Heart left ventricle (tissue), 16 donors: ENCODE measurements around the gene PIM3. TPM values are rescaled to one million over a fixed set of nuclear protein-coding genes. Genes with fewer than 3 reads are reported as not detected.
A peak's percentile ranks its signal among the peaks of the same experiment; 100 is the strongest.

Experiments
- ATAC-seq, 4 donors: fragments of 200-7000 bp; cut with Tn5 transposase; one replicate each; pipeline ENCODE4 v1.9.1; 2020 to 2022; ENCODE audit warnings: moderate library complexity in 4 of 4, mild to moderate bottlenecking in 3 of 4, moderate number of reproducible peaks in 1 of 4
- DNase-seq, 5 donors: peaks; one replicate each; pipeline ENCODE4 v3.0.0-alpha.2; 2020
- H3K27ac ChIP-seq, 12 donors: fragments of 200-600 bp; sonication (generic) in 4 of 12; one replicate each; pipeline versions ENCODE4 v1.5.0 to v1.8.0; 2016 to 2022; ENCODE audit warnings: mild to moderate bottlenecking in 2 of 12
- H3K27me3 ChIP-seq, 9 donors: fragments of 200-600 bp; sonication (generic) in 2 of 9; one replicate each; pipeline versions ENCODE4 v1.5.1 to v1.8.0; 2016 to 2022; ENCODE audit warnings: mild to moderate bottlenecking in 3 of 9
- H3K36me3 ChIP-seq, 9 donors: fragments of 200-600 bp; sonication (generic) in 2 of 9; one replicate each; pipeline versions ENCODE4 v1.5.0 to v1.8.0; 2018 to 2022; ENCODE audit warnings: mild to moderate bottlenecking in 2 of 9
- H3K4me1 ChIP-seq, 12 donors: fragments of 200-600 bp; sonication (generic) in 4 of 12; one replicate each; pipeline versions ENCODE4 v1.5.0 to v1.8.0; 2016 to 2022; ENCODE audit warnings: mild to moderate bottlenecking in 3 of 12
- H3K4me3 ChIP-seq, 12 donors: fragments of 200-600 bp; sonication (generic) in 4 of 12; one replicate each; pipeline versions ENCODE4 v1.5.0 to v1.8.0; 2017 to 2022; ENCODE audit warnings: mild to moderate bottlenecking in 9 of 12, moderate library complexity in 4 of 12
- H3K9me3 ChIP-seq, 12 donors: fragments of 200-600 bp; sonication (generic) in 4 of 12; one replicate each; pipeline versions ENCODE4 v1.5.0 to v1.8.0; 2016 to 2022; ENCODE audit warnings: mild to moderate bottlenecking in 1 of 12
- POLR2A ChIP-seq, 2 donors: fragments of 450-650 bp; IDR thresholded peaks; one replicate each; pipeline ENCODE4 v1.6.1; 2017; ENCODE audit warnings: antibody characterized with exemption in 2 of 2, mild to moderate bottlenecking in 2 of 2, moderate library complexity in 2 of 2
- WGBS, 4 donors: extraction: QIAGEN DNeasy Blood & Tissue Kit in 2 of 4; methylation state at CpG; one replicate each; pipeline versions ENCODE4 v1.1.5 to v1.1.7; 2013 to 2018; 5-methylcytosine and 5-hydroxymethylcytosine counted together
- intact Hi-C, 10 donors: fragments of 100-400 bp; cut with DNase I; formaldehyde crosslinking; loops; one replicate each; pipeline versions ENCODE4 v1.11.1 to v1.14.2; 2022
- polyA plus RNA-seq, 2 donors: library from polyadenylated mRNA; stranded (reverse); fragments of 200-250 nt; gene quantifications; one replicate each; pipeline ENCODE4 v1.2.3, GENCODE V29; 2013
- total RNA-seq, 9 donors: library from RNA; depleted of rRNA in 2 of 9; stranded (reverse); fragments of >200 nt in 2 of 9; fragmentation: NEBNext Ultra II Directional in 3 of 9; extraction: Animal tissue kit (Norgen Biotek cat#: 25700) in 3 of 9; gene quantifications; one replicate each; pipeline versions ENCODE4 v1.1.0 to v1.2.4, GENCODE V29; 2016 to 2023
- TF ChIP-seq, protein P1 (sequence below), 12 donors: fragments of 200-600 bp; sonication (generic) in 4 of 12; IDR thresholded peaks; one replicate each; pipeline versions ENCODE4 v1.5.0 to v1.8.0; 2018 to 2022; ENCODE audit warnings: antibody characterized with exemption in 12 of 12, mild to moderate bottlenecking in 5 of 12
- donor health status: ischemic (EF 13 %, LVEDD 7.1; RV severe dilation, severe dysfunction).
- donor health status: healthy with polysubstance abuse.
- donor health status: DM: no; HTN: yes; CAD: no.
- donor health status: DM: no; HTN: no; CAD: no.
- donor health status: ischemic (EF 25% LVEDD 6.9; RV normal size, moderate dysfunction).
- donor health status: ischemic (EF 25% LVEDD 5.7; RV mildly dilated, moderate dysfunction).
- donor health status: healthy.
- donor health status: DM: yes; HTN: yes; CAD: no.
- donor health status: ischemic (EF 35%, LVEDD 5.7; RV mildly dilated, moderate dysfunction).
- donor health status: nonischemic (EF 11% LVEDD 7.7; RV severe dilation, severe dysfunction).
- donor health status: DM: yes; HTN: yes; CAD: no.
- donor health status: PGD.
- donor health status: ischemic (EF 29% LVEDD 5.4; RV normal size, mild dysfunction).
- donor health status: nonischemic (EF 23%, LVEDD 6.1; RV moderate dilation, normal function).

Gene PIM3
- total and polyA plus RNA-seq, 11 donors: 37.7 to 118 (median 50.2) TPM

DNA sequence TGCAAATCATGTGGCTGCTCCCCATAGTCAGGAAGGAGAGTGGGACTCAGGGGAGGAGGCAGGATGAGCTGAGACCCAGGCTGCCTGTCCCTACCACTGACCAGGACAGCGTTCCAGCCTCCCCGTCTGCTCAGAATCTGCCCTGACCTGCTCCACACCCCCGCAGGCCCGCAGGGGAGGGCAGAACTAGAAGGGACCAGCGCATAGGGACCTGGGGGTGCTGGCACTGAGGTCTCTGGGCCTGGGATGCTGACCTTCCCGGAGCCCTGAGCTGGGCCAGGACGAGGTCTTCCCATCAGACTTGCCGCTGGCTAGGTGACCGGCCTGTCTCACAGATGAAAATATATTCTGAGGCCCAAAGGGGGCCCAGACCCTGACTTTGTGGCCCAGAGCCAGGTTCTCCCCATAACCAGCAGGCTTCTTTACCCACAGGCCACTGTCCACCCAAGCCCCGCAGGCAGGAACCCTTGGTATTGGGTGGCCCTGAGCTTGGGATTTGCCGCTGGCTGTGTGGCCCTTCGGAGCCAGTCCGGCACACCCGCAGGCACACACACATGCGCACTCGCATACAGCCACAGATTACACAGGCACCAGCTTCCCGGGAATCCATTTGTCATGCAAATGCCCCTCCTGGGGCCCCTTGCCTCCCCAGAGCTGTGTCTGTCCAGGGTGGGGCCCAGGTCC is 13.8 kb upstream of the PIM3 start:
- WGBS, 4 donors: 79 to 91% (median 85%) methylated on average over 9 to 17 of the region's 17 CpGs
- peaks cover 0 to 15% (median 2%) of the 10 kb centered on the region in 12 donors for H3K4me1 ChIP-seq
- DNase-seq (no peak), ATAC-seq (no peak)
- intact Hi-C loops: no loop called here
- H3K27me3 ChIP-seq: no peaks in the 10 kb centered on the region
- no peak for TF ChIP-seq POLR2A (IDR thresholded peaks at IDR 0.05)
- TF ChIP-seq, protein P1, sequence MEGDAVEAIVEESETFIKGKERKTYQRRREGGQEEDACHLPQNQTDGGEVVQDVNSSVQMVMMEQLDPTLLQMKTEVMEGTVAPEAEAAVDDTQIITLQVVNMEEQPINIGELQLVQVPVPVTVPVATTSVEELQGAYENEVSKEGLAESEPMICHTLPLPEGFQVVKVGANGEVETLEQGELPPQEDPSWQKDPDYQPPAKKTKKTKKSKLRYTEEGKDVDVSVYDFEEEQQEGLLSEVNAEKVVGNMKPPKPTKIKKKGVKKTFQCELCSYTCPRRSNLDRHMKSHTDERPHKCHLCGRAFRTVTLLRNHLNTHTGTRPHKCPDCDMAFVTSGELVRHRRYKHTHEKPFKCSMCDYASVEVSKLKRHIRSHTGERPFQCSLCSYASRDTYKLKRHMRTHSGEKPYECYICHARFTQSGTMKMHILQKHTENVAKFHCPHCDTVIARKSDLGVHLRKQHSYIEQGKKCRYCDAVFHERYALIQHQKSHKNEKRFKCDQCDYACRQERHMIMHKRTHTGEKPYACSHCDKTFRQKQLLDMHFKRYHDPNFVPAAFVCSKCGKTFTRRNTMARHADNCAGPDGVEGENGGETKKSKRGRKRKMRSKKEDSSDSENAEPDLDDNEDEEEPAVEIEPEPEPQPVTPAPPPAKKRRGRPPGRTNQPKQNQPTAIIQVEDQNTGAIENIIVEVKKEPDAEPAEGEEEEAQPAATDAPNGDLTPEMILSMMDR (IDR thresholded peaks at IDR 0.05): no peak
- no peaks in the 10 kb centered on the region for H3K9me3 ChIP-seq
- H3K27ac ChIP-seq: no peak overlapping the region
- no peak overlapping the region for H3K4me3 ChIP-seq
- no peaks in the 10 kb centered on the region for H3K36me3 ChIP-seq

DNA sequence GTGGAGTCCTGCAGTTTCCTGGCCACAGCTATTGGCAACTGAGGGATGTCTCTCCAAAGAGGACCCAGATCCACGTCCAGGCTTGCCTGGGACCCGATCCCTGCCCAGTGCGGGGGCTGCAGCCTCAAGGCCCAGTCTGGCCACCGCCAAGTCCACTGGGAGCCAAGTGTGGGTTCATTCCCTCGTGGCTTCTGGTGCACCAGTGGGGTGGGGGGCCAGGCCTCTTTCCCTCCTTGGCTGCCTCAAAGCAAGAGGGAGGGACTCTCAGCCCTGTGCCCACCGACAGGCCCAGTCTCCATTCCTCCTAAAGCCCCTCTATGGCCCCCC is 13.3 kb upstream of the PIM3 start:
- TF ChIP-seq POLR2A (IDR thresholded peaks at IDR 0.05): no peak
- intact Hi-C loops: no loop called here
- no peaks in the 10 kb centered on the region for H3K36me3 ChIP-seq
- no peaks in the 10 kb centered on the region for H3K9me3 ChIP-seq
- no peak overlapping the region for H3K27ac ChIP-seq
- H3K4me1 ChIP-seq: peaks cover 0 to 15% (median 4%) of the 10 kb centered on the region in 12 donors
- DNase-seq (no peak), ATAC-seq (no peak)
- 83 to 91% (median 88%) methylated on average over 6 of the region's 6 CpGs; no CpG with 5 or more reads in 1 of the 4 donors for WGBS, 4 donors
- H3K4me3 ChIP-seq: no peak overlapping the region
- no peaks in the 10 kb centered on the region for H3K27me3 ChIP-seq

DNA sequence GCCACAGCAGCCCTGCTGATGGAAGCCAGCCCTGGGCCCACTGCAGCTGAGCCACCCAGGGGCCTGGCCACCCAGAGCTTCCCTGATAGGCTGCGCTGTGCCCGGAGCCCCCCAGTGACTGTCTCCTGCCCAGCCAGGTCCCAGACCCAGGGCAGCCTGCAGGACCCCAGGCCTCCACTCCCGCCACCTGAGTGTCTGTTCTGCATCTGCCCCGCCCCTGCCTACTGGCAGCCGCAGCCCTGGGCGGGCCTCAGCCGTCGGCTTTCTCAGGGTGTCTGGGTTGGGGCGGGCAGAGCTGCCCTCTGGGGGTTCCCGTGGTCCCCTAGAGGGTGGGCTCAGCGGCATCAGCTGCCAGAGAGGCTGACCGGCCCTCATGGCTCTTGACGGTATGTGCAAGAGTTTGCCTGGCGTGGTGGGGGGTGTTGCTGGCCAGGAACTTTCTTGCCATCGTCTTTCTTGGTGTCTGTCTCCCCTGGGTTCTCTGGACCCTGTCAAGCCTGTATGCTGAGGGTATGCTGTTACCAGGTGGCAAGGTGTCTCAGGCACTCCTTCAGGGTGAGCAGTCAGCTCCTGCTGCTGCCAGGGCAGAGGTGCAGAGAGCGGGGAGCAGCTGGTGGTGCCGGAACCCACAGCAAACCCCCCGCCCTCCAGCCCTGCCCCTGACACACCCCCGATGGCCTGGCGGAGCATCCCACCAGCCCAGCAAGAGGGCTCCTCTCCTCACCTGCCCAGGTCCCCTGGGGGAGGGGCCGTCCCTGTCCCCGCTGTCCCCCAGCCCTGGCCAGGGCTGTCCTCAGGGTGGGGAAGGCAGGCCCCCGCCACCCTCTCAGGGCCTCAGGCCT is 12.2 kb upstream of the PIM3 start:
- intact Hi-C loops: no loop called here
- Histone ChIP-seq H3K9me3 (no peaks in the 10 kb centered on the region), H3K36me3 (no peaks in the 10 kb centered on the region), H3K27ac (no peak overlapping the region), H3K4me3 (no peak overlapping the region), H3K27me3 (no peaks in the 10 kb centered on the region), H3K4me1 (peaks cover 2 to 18% (median 11%) of the 10 kb centered on the region in 12 donors)
- WGBS, 4 donors: 88 to 91% (median 89%) methylated on average over 12 to 23 of the region's 23 CpGs
- TF ChIP-seq, protein P1 (IDR thresholded peaks at IDR 0.05): no peak
- no peak for TF ChIP-seq POLR2A (IDR thresholded peaks at IDR 0.05)
- DNase-seq (no peak), ATAC-seq (no peak)

DNA sequence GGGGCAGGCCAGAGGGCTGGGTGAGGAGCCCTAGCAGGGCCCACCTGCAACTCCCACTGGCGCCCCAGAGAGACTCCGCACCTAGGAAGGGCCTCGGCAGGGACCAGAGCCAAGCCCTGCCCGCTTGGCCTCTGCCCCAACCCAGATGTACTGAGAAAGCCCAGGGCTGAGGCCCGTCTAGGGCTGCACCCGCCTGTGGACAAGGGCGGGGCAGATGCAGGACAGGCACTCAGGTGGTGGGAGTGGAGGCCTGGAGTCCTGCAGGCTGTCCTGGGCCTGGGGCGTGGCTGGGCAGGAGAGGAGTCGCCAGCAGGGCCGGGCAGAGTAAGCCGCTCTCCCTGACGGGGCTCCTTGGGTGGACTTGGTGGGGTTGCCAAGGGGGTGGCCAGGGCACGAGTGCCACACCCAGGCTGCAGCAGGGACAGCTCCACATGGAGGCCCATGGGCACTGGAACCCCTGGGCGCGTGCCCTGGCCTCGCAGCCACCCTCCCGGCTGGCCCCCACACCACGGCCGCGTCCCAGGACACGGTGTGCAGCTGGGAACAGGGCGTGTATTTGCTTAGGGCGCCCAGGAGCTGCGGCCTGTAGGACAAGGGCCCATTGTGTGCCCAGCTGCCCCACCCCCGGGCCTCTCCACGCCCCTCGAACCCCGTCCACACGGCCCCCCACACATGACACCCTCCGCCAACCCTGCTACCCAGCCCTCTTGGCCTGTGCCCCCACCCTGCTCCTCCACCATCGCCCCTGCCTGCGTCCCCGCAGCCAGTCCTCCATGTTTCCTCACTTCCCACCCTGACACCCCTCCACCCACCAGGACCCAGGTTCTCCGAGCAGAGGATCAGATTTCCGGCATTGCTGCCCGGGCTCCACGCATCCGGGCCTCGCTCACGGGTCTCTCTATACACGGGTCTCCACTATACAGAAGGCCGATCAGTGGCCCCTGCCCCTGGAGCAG is 11.3 kb upstream of the PIM3 start:
- Histone ChIP-seq H3K27ac (no peak overlapping the region), H3K4me1 (peaks cover 10 to 27% (median 20%) of the 10 kb centered on the region in 12 donors), H3K36me3 (no peaks in the 10 kb centered on the region), H3K27me3 (no peaks in the 10 kb centered on the region), H3K9me3 (no peaks in the 10 kb centered on the region), H3K4me3 (no peak overlapping the region)
- intact Hi-C loops: no loop called here
- TF ChIP-seq POLR2A (IDR thresholded peaks at IDR 0.05): no peak
- TF ChIP-seq, protein P1 (IDR thresholded peaks at IDR 0.05): no peak
- WGBS, 4 donors: 82 to 92% (median 88%) methylated on average over 28 to 42 of the region's 42 CpGs
- no peak for DNase-seq
- peak in 3 of 4 donors; percentile 27 to 41 (median 37) for ATAC-seq
